Calu3 (cell line): ENCODE measurements around the gene SPOCK2. TPM values are rescaled to one million over a fixed set of nuclear protein-coding genes. Genes with fewer than 3 reads are reported as not detected.
A peak's percentile ranks its signal among the peaks of the same experiment; 100 is the strongest.

Source experiments
- BruUV-seq: library from RNA; stranded (reverse); fragments of 400-500 nt; replicated peaks from 2 replicates; lab custom pipeline; 2021; lab: Mats Ljungman, UMichigan
- CTCF ChIA-PET: fragments of 300-600 bp; sonication (Branson Sonifier 250); formaldehyde crosslinking; loops from one replicate; lab custom pipeline; 2022; ENCODE audit warnings: antibody characterized with exemption; lab: Charles Lee
- DNase-seq: peaks from one replicate; pipeline ENCODE4 v3.0.0; 2022
- H3K27ac Mint-ChIP-seq: one replicate; pipeline ENCODE4 v1.8.0; 2022; ENCODE audit warnings: mixed read lengths; ENCODE audit not compliant: unreplicated experiment
- H3K27me3 Mint-ChIP-seq: one replicate; pipeline ENCODE4 v1.8.0; 2022; ENCODE audit warnings: mixed read lengths; ENCODE audit not compliant: unreplicated experiment
- H3K36me3 Mint-ChIP-seq: one replicate; pipeline ENCODE4 v1.8.0; 2022; ENCODE audit warnings: mild to moderate bottlenecking, moderate library complexity, mixed read lengths; ENCODE audit not compliant: insufficient read depth, unreplicated experiment
- H3K4me1 Mint-ChIP-seq: one replicate; pipeline ENCODE4 v1.8.0; 2022; ENCODE audit warnings: mild to moderate bottlenecking, low read depth, mixed read lengths; ENCODE audit not compliant: unreplicated experiment
- H3K4me3 Mint-ChIP-seq: one replicate; pipeline ENCODE4 v1.8.0; 2022; ENCODE audit warnings: mild to moderate bottlenecking, low read depth, moderate library complexity, mixed read lengths; ENCODE audit not compliant: unreplicated experiment
- H3K9me3 Mint-ChIP-seq: one replicate; pipeline ENCODE4 v1.8.0; 2022; ENCODE audit warnings: low read depth, mixed read lengths; ENCODE audit not compliant: unreplicated experiment
- CTCF ChIP-seq: fragments of 200-600 bp; IDR thresholded peaks from one replicate; pipeline ENCODE4 v1.8.0; 2022; ENCODE audit warnings: antibody characterized with exemption; ENCODE audit not compliant: unreplicated experiment
- intact Hi-C: fragments of 100-400 bp; cut with micrococcal nuclease; formaldehyde crosslinking; loops from one replicate; pipeline ENCODE4 v1.10.0; 2022; ENCODE audit not compliant: unreplicated experiment
- total RNA-seq: library from RNA; stranded (reverse); gene quantifications from 2 replicates; pipeline ENCODE4 v1.2.3, GENCODE V29; 2022

SPOCK2 gene
- total RNA-seq, 1 experiment from 2014 or later, result 162 TPM

DNA sequence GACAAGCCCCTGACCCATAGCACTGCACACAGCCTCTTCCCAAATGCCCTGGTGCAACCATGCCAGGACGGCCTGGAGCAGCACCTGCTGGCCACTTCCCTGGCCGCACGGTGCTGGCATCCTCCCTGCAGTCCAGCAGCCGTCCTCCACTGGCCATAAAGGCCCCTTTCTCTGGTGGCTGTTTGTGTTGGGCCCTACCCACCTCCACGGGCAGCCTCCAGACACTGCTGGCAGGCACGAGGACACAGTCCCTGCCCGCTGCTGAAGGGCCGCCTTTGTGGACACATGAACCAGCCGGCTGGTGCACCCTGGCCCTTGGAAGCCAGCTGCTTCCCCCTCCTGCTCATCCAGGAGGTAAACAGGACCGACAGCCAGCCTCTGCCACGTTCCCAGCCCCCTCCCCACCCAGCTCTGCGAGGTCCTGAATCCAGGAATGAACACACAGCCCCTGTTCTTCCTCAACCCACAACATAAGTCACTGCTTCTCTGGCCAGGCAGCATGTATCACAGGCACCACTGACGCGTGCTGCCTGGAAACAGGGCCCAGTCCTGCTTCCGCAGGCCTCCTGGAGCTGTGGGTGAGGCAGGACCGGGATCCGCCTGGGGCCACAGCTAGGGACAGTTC lies 43.8 kb downstream of the SPOCK2 start:
- CTCF ChIA-PET, result interaction anchor here (0.7 to 1.8 kb wide), 7 partner anchors 9 to 431 kb away, joined by 3 to 7 read pairs (median 6); no protein-coding TSS in a partner anchor
- H3K36me3 Mint-ChIP-seq, result no peaks in the 10 kb centered on the region
- peaks cover 4% of the 10 kb centered on the region for H3K9me3 Mint-ChIP-seq
- H3K4me3 Mint-ChIP-seq, result no peak overlapping the region
- intact Hi-C loops, result loop anchor here (1.0 to 5.0 kb wide), 2 partner anchors 53 to 88 kb away; no protein-coding TSS in a partner anchor
- BruUV-seq, result no TSS peak
- no peak overlapping the region for H3K27ac Mint-ChIP-seq
- H3K4me1 Mint-ChIP-seq, result no peaks in the 10 kb centered on the region
- H3K27me3 Mint-ChIP-seq, result no peaks in the 10 kb centered on the region
- peak; percentile 64 for DNase-seq
- peak; percentile 48 for TF ChIP-seq CTCF

DNA sequence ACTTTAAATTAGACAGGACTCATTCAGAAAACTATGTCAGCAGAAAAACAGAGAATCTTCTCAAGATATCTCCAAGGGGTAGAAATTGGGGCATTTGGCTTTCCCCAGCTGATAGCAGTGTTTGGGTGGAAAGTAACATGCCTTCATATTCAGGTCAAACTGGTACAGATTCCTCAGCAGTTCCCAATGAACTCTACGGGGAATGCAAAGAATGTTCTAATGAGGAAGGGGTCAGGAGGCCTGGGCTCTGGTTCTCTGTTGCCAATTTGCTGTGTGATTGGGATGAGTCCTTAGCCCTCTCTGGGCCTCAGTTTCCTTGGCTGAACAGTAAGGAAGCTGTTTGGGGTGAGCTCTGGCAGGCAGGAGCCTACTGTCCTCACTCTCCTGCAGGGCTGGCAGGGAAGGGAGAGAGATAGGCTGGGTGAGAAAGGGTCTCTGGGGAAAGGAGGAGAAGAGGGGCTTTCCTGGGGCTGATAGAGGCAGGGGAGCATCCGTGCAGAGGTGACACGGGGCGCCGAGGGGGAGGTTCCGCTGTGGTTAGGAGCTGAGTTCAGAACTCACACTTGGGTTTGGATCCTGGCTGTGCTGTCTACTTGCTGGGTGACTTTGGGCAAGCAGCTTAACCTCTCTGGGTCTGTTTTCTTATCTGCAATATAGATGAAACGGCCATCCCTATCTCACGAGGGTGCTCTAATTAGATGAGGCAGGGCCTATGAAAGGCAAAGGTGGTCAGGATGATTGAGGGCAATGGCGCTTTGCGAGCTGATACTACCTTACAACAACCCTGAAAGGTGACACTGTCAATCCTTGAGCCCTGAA lies 45.1 kb downstream of the SPOCK2 start:
- BruUV-seq, result no TSS peak
- H3K9me3 Mint-ChIP-seq, result no peaks in the 10 kb centered on the region
- H3K4me1 Mint-ChIP-seq, result peaks cover 3% of the 10 kb centered on the region
- CTCF ChIA-PET, result interaction anchor here (0.7 to 1.8 kb wide), 4 partner anchors 9 to 147 kb away, joined by 3 to 6 read pairs (median 5); no protein-coding TSS in a partner anchor
- intact Hi-C loops, result no loop called here
- H3K27ac Mint-ChIP-seq, result no peak overlapping the region
- H3K27me3 Mint-ChIP-seq, result no peaks in the 10 kb centered on the region
- H3K36me3 Mint-ChIP-seq, result no peaks in the 10 kb centered on the region
- TF ChIP-seq CTCF, result no peak
- DNase-seq, result no peak
- H3K4me3 Mint-ChIP-seq, result no peak overlapping the region

DNA sequence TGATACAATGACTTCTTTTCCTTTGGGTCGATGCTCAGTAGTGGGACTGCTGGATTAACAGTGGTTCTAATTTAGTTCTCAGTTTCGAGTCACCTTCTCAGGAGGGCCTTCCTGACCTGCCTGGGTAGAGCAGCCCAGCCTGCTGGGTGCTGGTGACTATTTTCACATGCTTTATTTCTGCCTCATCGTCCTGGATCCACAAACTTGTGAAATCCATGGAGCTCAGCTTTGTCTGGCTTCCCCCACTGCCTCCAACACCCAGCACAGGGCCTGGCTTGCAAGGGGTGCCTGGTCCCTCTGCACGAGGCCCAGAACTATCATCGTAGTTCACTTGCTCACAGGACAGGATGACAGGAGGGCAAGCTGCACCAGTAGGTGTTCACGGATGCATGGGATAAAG lies 46.9 kb downstream of the SPOCK2 start:
- no peak overlapping the region for H3K27ac Mint-ChIP-seq
- DNase-seq, result no peak
- H3K9me3 Mint-ChIP-seq, result no peaks in the 10 kb centered on the region
- BruUV-seq, result no TSS peak
- CTCF ChIA-PET, result interaction anchor here (0.5 kb wide), 1 partner anchor 143 kb away, joined by 4 read pairs; no protein-coding TSS in a partner anchor
- TF ChIP-seq CTCF, result no peak
- peaks cover 10% of the 10 kb centered on the region for H3K4me1 Mint-ChIP-seq
- no peak overlapping the region for H3K4me3 Mint-ChIP-seq
- H3K27me3 Mint-ChIP-seq, result no peaks in the 10 kb centered on the region
- intact Hi-C loops, result no loop called here
- H3K36me3 Mint-ChIP-seq, result no peaks in the 10 kb centered on the region

- Mint-ChIP-seq H3K36me3 (no peaks in the 10 kb centered on the region), H3K27me3 (no peaks in the 10 kb centered on the region), H3K9me3 (no peaks in the 10 kb centered on the region), H3K27ac (no peak overlapping the region), H3K4me3 (no peak overlapping the region), H3K4me1 (peaks cover 13% of the 10 kb centered on the region)
- CTCF ChIA-PET, result interaction anchor here (2.9 kb wide), 1 partner anchor 9 kb away, joined by 9 read pairs; no protein-coding TSS in a partner anchor
- DNase-seq, result no peak
- no peak for TF ChIP-seq CTCF
- intact Hi-C loops, result no loop called here
- BruUV-seq, result no TSS peak
Measured at GRCh38 chr10:72039377-72039776, 49.0 kb downstream of the SPOCK2 start.
